Gastrocnemius medialis (tissue), 4 donors: ENCODE measurements around the gene PPP2R5A.

ENCODE experiments used
- CTCF ChIP-seq, 5 experiments: fragments of 450-650 bp in 3 of 5; fragments of 200-600 bp in 2 of 5; sonication (generic) in 2 of 5; IDR thresholded peaks in 4 of 5; conservative IDR thresholded peaks in 1 of 5; 1 replicate in 4 of 5; 2 replicates in 1 of 5; pipeline ENCODE4 v1.5.1; 2016 to 2019; ENCODE audit warnings: antibody characterized with exemption in 5 of 5, mild to moderate bottlenecking in 3 of 5, moderate library complexity in 3 of 5
- POLR2A ChIP-seq, 2 donors: fragments of 450-650 bp; IDR thresholded peaks; one replicate each; pipeline ENCODE4 v1.6.1; 2017; ENCODE audit warnings: antibody characterized with exemption in 2 of 2, mild to moderate bottlenecking in 2 of 2, moderate library complexity in 2 of 2

GRCh38 chr1:212377644-212378043 is 92.4 kb downstream of the PPP2R5A start:
- no peak for TF ChIP-seq CTCF (IDR thresholded peaks at IDR 0.05 in 4 of 5, conservative IDR thresholded peaks at IDR 0.05 in 1 of 5)
- no peak for TF ChIP-seq POLR2A (IDR thresholded peaks at IDR 0.05)
